Dedifferentiated amniotic fluid mesenchymal stem cell (primary cell): ENCODE measurements around the gene KHDRBS2.

ENCODE experiments used
- DNase-seq: peaks from one replicate; pipeline ENCODE4 v3.0.0-alpha.2; 2016; ENCODE audit errors: extremely low spot score

KHDRBS2 gene

DNA sequence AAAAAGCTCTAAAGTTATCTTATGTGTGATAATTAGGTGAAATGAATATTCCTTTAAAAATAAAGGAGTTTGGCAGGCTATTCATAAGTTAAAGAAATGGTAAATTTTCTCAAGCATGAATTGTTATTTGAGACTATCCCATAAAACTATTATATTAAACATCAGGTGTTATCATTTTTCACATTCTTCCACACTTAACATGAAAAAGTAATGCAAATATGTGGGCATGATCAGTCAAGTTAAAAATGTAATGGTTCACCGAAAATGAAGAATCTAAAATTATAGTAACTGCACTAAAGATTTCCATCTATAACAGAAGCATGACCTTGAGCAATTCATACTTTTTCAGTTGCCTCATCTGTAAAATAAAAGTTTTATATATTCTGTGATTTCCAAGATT lies 110.8 kb downstream of the KHDRBS2 start:
- no peak for DNase-seq

DNA sequence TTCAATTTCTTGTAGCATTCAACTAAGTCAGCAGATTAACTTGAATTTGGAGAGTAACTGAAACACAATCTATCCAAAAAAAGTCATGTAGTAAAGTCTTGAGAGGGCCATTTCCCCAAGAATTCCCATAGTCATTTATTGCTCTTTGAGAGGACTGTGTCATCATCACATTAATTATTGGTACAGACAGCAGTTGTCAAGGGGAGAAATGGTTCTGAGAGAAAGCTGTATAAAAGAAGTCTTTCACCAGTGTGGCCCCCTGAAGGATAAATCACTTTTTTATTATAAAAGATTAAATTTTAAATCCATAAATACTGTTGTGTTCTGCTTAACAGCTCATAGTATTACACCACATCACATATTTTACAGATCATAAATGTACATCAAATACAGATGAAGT lies 111.5 kb downstream of the KHDRBS2 start:
- DNase-seq, result no peak

DNA sequence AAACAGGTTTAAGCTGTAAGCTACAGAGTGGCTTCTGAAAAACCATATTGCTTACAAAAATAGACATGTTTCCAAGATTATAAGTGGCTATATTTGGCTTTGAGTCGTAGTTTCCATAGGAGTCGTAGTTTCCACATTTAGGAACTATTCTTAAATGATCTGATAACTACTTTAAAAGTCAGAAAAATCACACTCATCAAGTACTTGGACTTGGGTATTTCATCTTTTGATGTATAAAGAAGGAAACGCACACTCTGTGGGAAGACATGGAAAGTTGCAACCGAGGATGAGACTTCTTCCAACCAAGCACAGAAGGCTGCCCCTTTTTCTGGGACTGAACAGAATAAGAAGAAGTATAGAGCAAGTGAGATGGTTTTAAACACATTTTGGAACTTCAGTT lies 118.3 kb downstream of the KHDRBS2 start:
- DNase-seq, result no peak

DNA sequence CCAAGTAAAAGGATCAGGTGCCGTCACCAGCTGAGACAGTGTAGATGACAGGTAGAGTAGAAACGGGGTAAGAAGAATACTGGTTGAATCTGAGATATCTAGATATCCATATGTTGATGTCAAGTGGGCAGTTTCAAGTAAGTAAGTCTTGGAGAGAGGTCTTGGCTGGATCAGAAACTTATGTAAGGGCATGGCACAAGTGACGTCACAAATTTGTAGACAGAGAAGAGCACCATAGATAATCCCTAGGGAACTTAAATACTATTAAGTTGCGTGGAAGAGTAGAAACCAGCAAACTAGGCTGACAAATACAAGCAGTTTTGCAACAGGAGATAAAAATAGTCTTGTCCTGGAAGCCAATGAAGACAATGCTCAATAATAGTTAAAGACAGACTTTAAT lies 123.2 kb downstream of the KHDRBS2 start:
- DNase-seq, result no peak

DNA sequence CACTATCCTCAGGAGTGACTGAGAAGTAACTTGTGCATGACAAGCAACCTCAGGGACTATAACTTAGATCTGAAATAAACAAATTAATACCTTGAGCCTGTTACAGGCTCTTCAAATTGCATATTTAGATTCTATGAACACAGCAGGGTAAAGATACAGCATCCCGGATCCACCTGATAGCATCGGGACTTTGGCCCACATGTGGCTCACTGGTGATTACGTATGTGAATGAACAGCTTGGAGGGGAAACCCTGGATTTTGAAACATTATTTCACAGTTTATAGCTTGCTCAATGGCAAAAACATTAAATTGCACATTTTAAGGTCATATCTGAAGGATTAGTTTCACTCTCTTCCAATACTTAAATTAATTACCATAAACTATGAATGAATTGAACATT lies 133.2 kb downstream of the KHDRBS2 start:
- DNase-seq, result no peak

DNA sequence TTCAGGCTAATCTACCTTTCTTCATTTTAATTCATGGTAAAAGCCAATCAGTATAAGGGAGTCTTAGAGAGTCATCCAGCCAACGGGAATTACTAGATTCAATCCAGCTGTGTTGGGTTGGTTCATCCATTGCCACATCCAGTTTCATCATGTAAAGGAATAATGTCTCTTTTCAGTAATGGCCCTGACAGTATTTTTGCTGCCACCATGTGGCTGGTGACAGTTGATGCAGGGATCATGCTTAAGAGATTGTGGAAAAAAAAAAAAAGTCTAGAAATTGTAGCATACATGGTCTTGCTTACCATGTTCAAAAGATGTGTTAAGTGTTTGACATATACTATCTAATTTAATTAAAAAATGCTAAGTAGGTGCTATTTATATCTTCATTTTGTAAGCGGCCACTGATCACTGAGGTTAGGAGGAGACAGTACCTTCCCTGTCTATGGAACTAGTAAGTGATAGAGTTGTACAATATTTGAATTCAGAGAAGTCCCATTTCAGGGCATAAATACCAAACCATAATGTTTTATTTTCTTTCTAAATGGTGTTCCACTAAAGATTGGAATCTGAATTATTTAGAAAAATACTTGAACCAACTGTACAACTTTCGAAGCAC lies 135.9 kb downstream of the KHDRBS2 start:
- no peak for DNase-seq

DNA sequence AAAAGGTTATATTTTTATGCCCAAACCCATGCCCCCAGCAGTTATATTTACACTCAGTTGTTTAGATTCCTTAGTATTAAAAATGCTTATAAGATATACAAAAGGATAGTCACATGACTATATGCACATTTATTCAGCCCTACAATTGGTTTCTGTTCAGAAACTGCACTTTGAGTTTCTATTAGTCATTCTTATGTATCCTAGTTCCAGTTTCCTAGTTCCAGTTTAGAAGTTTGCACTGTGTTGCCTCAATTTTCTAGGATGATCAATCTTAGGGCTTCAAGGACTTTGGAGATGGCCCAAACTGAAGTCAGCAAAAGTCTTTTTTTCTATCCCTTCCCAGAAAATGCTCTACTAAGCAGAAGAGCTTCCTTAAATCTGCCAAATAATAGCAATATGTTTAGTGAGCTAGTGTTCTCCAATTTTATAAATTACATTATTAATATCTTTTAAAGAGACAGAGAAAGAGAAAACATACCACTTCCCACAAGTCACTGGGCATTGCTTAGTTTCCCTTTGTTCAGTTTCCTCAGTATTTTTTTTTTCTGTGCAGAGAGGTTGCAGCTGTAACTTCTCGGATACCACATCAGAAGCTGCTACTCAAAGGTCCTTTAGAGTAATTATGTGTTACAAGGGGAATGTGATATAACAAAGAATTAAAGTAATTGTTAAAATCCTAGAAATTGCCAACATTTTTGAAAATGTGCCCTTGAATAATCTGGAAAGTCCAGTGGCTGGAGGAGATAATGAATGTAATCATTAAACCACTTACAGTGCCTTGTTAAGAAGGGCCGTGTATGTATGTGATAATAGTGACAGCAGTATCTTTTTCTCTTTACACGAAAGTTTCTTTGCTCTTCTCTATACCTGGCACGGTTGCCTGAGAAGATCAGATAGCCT lies 138.8 kb downstream of the KHDRBS2 start:
- no peak for DNase-seq

DNA sequence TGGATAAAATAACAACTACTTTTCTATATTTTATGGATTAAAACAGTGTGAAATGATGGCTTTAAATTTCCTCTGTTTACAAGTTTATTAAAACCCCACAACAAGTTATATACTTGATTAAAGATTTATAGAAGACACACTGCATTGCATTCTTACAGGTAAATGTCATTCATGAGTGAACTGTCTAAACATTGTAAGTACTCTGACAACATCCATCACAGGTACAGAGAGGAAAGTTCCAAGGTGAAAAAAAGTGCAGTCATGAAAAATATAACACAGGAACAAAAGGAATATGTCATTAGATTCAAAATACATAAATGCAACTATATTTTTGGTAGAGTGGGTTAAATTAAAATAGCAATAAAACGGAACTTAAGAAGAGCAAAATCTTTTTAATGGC lies 156.9 kb downstream of the KHDRBS2 start:
- DNase-seq, result no peak

DNA sequence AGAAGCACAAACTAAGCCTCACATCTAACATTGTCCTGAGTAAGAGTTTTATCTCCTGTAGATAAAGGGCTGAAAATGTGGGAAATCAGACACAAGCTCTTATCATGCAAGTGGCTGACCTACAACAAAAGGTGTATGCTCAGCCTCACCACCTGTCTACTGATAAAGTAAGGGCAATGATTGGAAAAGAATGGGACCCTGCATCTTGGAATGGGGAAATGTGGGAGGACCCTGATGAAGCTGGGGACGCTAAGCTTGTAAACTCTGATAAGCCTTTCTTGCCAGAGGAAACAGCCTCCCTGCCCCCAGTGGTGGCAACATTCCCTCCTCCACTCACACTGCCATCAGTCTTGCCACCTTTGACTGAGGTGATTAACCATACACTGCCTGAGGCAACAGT lies 166.6 kb downstream of the KHDRBS2 start:
- no peak for DNase-seq

DNA sequence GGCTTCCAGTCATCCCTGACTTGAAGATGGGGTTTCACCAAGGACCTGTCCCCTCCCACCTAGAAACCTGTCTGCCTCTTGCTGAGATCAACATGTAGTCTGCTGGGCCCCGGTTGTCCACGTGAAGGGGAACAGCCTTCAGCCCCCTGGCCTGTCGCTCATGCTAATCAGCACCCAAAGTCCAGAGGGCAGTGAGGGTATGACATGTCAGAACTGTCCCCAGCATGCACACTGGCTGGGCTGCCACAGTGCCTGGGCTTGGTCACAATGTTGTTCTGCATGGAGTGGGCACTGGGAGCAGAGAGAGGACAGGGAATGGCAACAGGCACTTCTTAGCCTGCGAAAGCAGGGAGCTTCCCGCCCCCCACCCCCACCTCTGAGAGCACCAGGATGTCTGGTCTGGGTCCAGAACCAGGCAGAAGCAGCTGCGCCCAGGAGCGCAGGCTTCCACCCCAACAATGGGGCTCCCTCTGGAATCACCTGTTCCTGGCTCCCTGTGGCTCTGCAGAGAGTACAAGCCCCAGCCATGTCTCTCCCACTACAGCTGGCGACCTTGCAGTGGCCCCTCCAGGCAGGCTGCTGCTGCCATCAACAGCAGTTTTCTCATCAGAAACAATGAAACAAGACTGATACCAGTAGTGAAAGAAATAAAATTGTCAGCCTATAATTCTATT lies 182.7 kb downstream of the KHDRBS2 start:
- DNase-seq, result no peak

DNA sequence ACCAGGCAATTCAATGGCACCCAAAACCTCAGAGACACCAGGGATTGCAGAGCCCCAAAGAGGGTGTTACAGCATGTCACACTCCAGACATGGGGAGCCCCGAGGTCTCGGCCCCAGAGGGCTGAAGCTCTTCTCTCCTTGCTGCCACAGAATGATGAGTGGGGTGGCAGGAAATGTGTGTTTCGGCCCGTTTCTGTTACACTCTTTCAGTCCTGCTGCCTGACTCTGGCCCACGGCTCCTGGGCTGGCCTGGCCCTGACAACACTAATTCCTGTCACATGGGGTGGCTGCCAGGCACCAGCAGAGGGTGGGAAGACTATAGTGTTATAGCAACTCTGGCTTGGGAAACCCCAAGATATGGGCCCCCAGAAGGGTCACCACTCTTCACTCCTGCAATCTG lies 183.6 kb downstream of the KHDRBS2 start:
- DNase-seq, result no peak

DNA sequence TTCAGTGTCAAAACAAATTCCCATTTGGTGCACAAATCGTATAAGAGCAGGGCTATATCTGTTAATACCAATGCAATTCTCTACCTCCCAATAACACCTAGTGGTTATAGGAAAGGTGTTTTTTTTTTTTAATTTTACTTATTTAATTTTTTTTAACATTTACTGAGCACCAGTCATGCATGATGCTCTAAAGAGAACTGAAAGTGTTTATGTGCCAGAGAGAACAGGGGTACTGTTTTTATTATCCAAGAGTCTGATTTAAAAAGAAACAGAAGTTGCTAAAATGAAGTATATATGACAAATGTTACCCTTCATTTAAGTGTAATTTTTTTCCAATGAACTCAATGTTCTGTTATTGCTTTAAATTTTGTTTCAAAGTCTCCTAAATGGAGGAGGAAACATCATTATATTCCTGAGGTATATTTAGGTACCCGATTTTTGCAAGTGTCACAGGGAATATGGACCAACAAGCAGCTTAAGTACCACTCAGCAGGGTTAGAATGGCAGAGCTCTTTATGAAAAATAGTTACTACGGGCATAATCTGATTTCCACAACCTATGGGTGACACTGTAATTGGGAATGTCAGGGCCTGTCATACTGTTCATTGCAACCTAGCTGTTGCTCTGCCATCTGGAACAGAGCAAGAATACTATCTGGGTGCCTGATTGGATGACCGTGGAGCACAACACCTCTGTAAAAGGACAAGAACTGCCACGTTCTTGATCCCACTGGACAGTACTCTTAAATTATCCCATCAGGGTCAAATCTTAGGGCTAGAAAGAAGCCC lies 195.4 kb downstream of the KHDRBS2 start:
- DNase-seq, result no peak

DNA sequence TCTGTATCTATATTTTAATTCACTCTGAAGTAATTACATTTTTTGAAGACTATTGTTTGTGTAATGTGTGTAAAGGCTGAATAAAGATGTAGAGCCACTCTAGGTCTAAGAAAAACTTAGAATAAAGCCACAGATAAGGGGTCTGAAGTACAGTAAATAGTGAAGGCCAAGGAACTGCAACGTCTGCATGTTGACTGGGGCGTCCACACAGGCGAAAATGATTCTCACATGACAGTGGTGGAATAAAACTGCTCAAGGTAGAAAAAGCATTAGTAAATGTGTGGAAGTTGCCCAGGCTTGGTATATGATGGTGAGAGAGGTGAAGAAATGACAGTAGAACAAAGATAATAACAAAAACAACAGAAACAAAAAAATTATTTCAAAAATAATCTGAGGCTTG lies 196.2 kb downstream of the KHDRBS2 start:
- DNase-seq, result no peak

DNA sequence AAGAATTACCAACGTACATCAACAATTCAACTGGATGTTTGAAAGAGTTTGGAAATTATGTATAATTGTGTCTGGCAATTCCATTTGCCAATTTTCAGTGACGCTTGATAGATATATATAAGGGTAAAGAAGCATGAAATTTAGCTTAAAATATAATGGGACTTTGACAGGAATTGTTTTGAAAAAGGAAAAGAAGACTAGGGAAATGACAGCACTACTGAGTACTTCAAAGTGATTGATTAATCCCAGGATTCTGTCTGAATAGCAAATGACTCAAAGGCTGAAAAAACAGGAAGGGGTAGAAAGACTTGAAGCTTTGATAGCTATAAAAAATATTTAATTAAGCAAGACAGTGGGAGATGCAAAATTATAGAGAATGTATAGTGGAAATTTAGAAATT lies 200.0 kb downstream of the KHDRBS2 start:
- DNase-seq, result no peak

DNA sequence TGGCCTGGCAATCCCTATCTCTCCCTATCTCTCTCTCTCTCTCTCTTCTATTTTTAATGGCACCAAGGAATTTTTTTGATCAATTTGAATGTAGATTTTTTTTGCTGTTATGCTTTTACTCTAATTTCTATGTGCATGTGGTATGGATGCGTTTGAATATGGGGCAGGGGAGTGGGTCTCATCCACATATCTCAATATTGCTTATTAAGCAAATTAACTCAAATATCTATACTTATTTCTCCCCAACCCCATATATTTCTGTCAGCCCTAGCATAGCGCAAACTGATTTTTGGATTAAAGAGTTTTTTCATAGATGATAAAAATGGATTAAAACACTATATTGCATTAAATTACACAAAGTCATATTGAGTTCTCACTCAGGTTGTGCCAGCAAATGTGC lies 210.2 kb downstream of the KHDRBS2 start:
- no peak for DNase-seq

DNA sequence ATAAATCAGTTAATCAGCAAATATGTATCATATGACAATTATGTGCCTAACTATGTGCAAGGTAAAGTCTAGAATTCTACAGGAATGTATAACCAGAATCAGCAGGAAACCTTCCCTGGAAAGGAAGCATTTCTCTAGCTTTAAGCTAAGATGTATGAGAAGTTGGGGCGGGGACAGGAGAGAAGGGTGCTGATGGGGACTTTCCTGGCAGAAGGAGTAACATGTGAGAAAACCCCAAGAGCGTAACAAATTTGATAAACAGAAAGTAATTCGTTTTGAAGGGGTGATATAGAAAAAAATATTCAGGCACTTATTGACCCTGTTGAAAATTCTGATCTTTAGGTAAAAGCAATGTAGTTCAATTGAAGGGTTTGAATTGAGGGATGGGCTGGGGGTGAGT lies 226.1 kb downstream of the KHDRBS2 start:
- no peak for DNase-seq

DNA sequence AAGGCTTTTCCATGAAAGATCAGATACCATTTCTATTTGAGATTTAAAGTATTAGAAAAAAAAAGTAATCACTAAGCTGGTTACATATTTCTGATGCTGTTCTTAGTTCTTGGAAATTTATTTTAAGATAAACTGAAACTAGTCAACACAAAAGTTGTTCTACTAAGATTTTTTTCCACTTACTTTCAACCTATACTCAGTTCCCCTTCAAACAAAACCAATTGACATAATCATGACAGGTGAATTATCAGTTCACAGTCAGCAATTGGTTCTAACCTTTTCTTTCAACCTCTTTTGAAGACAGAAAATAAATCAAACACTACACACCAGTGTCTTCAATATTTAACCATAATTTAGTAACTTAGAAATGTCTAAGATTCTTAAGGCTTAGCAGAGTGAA lies 228.7 kb downstream of the KHDRBS2 start:
- no peak for DNase-seq

DNA sequence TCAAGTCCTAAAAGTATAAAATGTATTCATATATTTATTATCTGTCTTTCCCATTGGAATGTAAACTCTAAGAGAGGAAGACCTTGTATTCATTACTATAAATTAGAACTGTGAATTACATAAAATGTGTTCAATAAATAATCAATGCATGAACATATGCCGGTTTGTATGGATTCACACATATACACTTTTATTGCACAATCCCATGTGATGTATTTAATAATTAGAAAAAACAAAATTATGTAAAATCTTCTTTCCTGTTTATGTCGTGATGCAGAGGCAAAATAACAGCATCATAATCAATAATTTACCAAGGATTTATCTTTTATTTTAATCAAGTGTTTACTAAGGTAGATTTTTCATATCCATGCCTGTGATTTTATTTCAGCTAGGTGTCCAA lies 240.5 kb downstream of the KHDRBS2 start:
- no peak for DNase-seq

DNA sequence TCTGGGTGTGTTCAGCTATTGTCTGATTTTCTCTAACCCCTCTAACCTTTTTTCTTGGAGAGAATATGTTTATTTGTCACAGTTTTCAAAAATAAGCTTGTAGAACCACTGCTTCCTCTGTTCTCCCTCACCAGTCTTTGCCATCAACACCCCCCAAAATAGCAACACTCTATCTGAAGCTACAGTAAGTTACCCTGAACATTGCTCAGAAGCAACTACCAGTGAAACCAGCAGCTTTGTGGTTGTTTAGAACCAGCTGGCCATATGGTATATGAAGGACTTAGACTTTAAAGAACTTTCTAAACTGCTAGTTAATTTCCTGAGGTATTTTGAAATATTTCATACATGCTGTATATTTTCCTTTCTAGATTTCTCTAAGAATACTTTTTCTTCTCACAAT lies 242.9 kb downstream of the KHDRBS2 start:
- DNase-seq, result no peak

DNA sequence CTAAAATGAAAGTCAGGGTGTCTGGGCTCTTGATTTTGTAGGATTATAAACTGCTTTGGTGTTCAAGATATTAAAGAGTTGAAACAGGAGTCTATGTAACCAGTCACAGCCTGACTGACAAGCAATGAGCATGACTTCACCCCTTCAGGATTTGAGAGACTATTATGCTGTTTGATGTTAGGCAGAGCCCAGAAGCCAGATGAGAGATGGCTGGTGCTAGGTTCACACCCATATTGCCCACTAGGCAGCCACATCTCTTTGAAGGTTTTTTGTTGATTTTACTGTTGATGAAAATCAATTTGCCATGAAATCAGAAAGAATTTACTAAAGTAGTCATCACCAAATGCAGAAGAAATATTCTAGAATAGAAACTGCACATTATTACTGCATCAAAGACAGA lies 243.6 kb downstream of the KHDRBS2 start:
- DNase-seq, result no peak

DNA sequence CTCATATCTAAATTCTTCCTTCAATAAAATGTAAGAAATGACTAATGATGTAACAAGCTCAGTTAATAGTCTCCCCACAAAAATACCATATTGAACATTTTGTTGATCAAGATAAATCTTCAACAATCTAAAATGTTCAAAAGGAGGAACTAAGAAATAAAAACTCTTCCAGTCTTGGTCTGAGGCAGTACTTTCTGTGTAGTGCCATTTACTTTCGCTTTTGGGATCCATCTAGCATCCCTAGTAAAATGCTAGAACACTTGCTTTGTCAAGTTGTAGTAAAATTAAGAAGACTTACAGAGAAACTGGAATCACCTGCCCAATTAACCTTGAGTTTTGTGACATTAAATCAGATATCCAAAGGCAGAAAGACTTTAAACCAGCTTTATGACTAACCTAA lies 246.4 kb downstream of the KHDRBS2 start:
- no peak for DNase-seq

DNA sequence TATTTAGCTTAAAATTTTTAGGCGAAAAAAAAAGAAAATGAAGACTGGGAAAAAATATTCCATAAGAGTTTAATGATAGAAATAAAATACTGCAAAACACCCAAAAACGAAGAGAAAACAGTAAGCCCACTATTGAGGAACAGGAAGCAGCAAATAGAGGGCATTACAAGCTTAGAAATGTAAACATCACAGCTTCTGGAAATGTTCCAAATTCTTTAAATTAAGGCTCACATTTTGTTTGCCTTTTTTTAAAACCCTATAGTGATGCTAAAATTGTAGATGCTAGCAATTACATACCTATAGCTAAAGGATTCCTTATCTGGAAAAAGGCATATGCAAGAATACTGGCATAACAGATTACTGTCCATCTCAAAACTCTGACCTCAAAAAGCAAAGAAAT lies 248.6 kb downstream of the KHDRBS2 start:
- DNase-seq, result no peak
